IMR-90 (cell line): ENCODE data around the gene CD180. TPM values are rescaled to one million over a fixed set of nuclear protein-coding genes. Genes with fewer than 3 reads are reported as not detected.
A peak's percentile ranks its signal among the peaks of the same experiment; 100 is the strongest.

ENCODE experiments used
- ATAC-seq: fragments of 200-7000 bp; cut with Tn5 transposase; 2 replicates; pipeline ENCODE4 v1.9.1; 2020; ENCODE audit warnings: low read depth, mild to moderate bottlenecking, moderate library complexity
- BruUV-seq: library from RNA; stranded (reverse); fragments of 400-500 nt; replicated peaks from 2 replicates; lab custom pipeline; 2021; lab: Mats Ljungman, UMichigan
- CTCF ChIA-PET: fragments of 300-600 bp; formaldehyde crosslinking; extraction: SDS; loops from one replicate; lab custom pipeline; 2021; ENCODE audit warnings: antibody characterized with exemption; lab: Yijun Ruan, JAX
- POLR2A ChIA-PET: fragments of 300-600 bp; sonication (Branson Sonifier 250); formaldehyde crosslinking; loops from one replicate; lab custom pipeline; 2022; ENCODE audit warnings: antibody characterized with exemption; ENCODE audit not compliant: unreplicated experiment; lab: Charles Lee
- DNase-seq: peaks from one replicate; pipeline ENCODE4 v3.0.0; 2013
- H2AFZ ChIP-seq: replicated peaks from 2 replicates; pipeline ENCODE3; 2013; ENCODE audit warnings: low read length, mild to moderate bottlenecking; ENCODE audit not compliant: poor library complexity
- H2AK5ac ChIP-seq: 2 replicates; pipeline ENCODE4 v1.6.1; 2013; ENCODE audit warnings: low read depth, low read length, inconsistent platforms
- H2AK9ac ChIP-seq: replicated peaks from 2 replicates; pipeline ENCODE3; 2013; ENCODE audit warnings: mild to moderate bottlenecking, low read depth, low read length, moderate library complexity; ENCODE audit not compliant: poor library complexity
- H2BK120ac ChIP-seq: 2 replicates; pipeline ENCODE4 v1.6.1; 2013; ENCODE audit warnings: low read depth, low read length, inconsistent platforms
- H2BK15ac ChIP-seq: 3 replicates; pipeline ENCODE4 v1.6.1; 2013; ENCODE audit warnings: low read depth, low read length, inconsistent platforms
- H2BK20ac ChIP-seq: 2 replicates; pipeline ENCODE4 v1.6.1; 2013; ENCODE audit warnings: low read depth, mild to moderate bottlenecking, inconsistent platforms, low read length, moderate library complexity
- H2BK5ac ChIP-seq: 2 replicates; pipeline ENCODE4 v1.6.1; 2013; ENCODE audit warnings: mild to moderate bottlenecking, low read depth, low read length, inconsistent platforms; ENCODE audit not compliant: poor library complexity, severe bottlenecking
- H3K14ac ChIP-seq: replicated peaks from 2 replicates; pipeline ENCODE4 v1.6.1; 2013; ENCODE audit warnings: low read depth, low read length, inconsistent platforms
- H3K18ac ChIP-seq: 2 replicates; pipeline ENCODE4 v1.6.1; 2013; ENCODE audit warnings: low read depth, low read length, control low read depth
- H3K23ac ChIP-seq: 2 replicates; pipeline ENCODE4 v1.6.1; 2013; ENCODE audit warnings: low read depth, low read length, inconsistent platforms
- H3K27ac ChIP-seq: 2 replicates; pipeline ENCODE4 v1.5.1; 2013; ENCODE audit warnings: mild to moderate bottlenecking, control low read depth, low read length; ENCODE audit not compliant: insufficient read depth
- H3K27me3 ChIP-seq: 2 replicates; pipeline ENCODE4 v1.6.1; 2013; ENCODE audit warnings: low read length; ENCODE audit not compliant: control insufficient read depth, insufficient read depth
- H3K36me3 ChIP-seq: 2 replicates; pipeline ENCODE4 v1.6.1; 2013; ENCODE audit warnings: low read length, mixed read lengths; ENCODE audit not compliant: control insufficient read depth, insufficient read depth
- H3K4ac ChIP-seq: 2 replicates; pipeline ENCODE4 v1.6.1; 2013; ENCODE audit warnings: low read depth, low read length, inconsistent platforms
- H3K4me1 ChIP-seq: 2 replicates; pipeline ENCODE4 v1.6.1; 2013; ENCODE audit warnings: low read length, mixed read lengths; ENCODE audit not compliant: control insufficient read depth, insufficient read depth
- H3K4me2 ChIP-seq: 2 replicates; pipeline ENCODE4 v1.6.1; 2013; ENCODE audit warnings: low read depth, mild to moderate bottlenecking, control low read depth, low read length, moderate library complexity
- H3K4me3 ChIP-seq: 2 replicates; pipeline ENCODE4 v1.5.1; 2013; ENCODE audit warnings: low read depth, mild to moderate bottlenecking, control low read depth, low read length, moderate library complexity; ENCODE audit not compliant: insufficient read depth
- H3K56ac ChIP-seq: 2 replicates; pipeline ENCODE4 v1.6.1; 2013; ENCODE audit warnings: low read length, inconsistent platforms; ENCODE audit not compliant: insufficient read depth; ENCODE audit errors: extremely low read depth
- H3K79me1 ChIP-seq, 2 experiments: 2 replicates each; pipeline ENCODE4 v1.6.1; 2013; ENCODE audit warnings: low read length in 2 of 2, inconsistent platforms in 1 of 2, low read depth in 1 of 2
- H3K9ac ChIP-seq: 2 replicates; pipeline ENCODE4 v1.6.1; 2013; ENCODE audit warnings: low read depth, low read length, control low read depth
- H3K9me1 ChIP-seq: 2 replicates; pipeline ENCODE4 v1.6.1; 2013; ENCODE audit warnings: low read length, inconsistent platforms; ENCODE audit not compliant: insufficient read depth
- H3K9me3 ChIP-seq: 2 replicates; pipeline ENCODE4 v1.6.1; 2013; ENCODE audit warnings: low read length; ENCODE audit not compliant: control insufficient read depth, insufficient read depth
- H4K20me1 ChIP-seq: 2 replicates; pipeline ENCODE4 v1.6.1; 2013; ENCODE audit warnings: low read length, inconsistent platforms; ENCODE audit not compliant: insufficient read depth
- H4K5ac ChIP-seq: 2 replicates; pipeline ENCODE4 v1.6.1; 2013; ENCODE audit warnings: mild to moderate bottlenecking, low read depth, low read length, control low read depth
- H4K8ac ChIP-seq, 2 experiments: 2 replicates each; pipeline ENCODE4 v1.6.1; 2013; ENCODE audit warnings: low read depth in 2 of 2, low read length in 2 of 2, control low read depth in 1 of 2, inconsistent platforms in 1 of 2
- H4K91ac ChIP-seq: 2 replicates; pipeline ENCODE4 v1.6.1; 2013; ENCODE audit warnings: low read depth, low read length, inconsistent platforms; ENCODE audit not compliant: insufficient read depth
- BHLHE40 ChIP-seq: fragments of 150-350 bp; IDR thresholded peaks from 2 replicates; pipeline ENCODE4 v1.6.1; 2016; ENCODE audit warnings: mild to moderate bottlenecking, low read depth, low read length
- CEBPB ChIP-seq: IDR thresholded peaks from 2 replicates; pipeline ENCODE4 v1.6.1; 2012; ENCODE audit warnings: low read depth, low read length, improper control_type of control experiment
- CHD1 ChIP-seq: IDR thresholded peaks from 2 replicates; pipeline ENCODE4 v1.6.1; 2012; ENCODE audit warnings: low read depth, low read length, improper control_type of control experiment
- FOS ChIP-seq: fragments of 150-350 bp; IDR thresholded peaks from 2 replicates; pipeline ENCODE4 v1.6.1; 2016; ENCODE audit warnings: low read depth, low read length
- MAFK ChIP-seq: IDR thresholded peaks from 2 replicates; pipeline ENCODE4 v1.6.1; 2012; ENCODE audit warnings: low read depth, low read length, improper control_type of control experiment
- MAZ ChIP-seq: IDR thresholded peaks from 2 replicates; pipeline ENCODE4 v1.6.1; 2012; ENCODE audit warnings: low read depth, mild to moderate bottlenecking, low read length, improper control_type of control experiment, moderate library complexity, borderline replicate concordance
- MXI1 ChIP-seq: IDR thresholded peaks from 2 replicates; pipeline ENCODE4 v1.6.1; 2012; ENCODE audit warnings: low read depth, mild to moderate bottlenecking, low read length, moderate library complexity, borderline replicate concordance
- NFE2L2 ChIP-seq: fragments of 150-350 bp; IDR thresholded peaks from 2 replicates; pipeline ENCODE4 v1.6.1; 2016; ENCODE audit warnings: low read depth, mild to moderate bottlenecking, low read length
- POLR2A ChIP-seq: IDR thresholded peaks from 2 replicates; pipeline ENCODE4 v1.6.1; 2012; ENCODE audit warnings: mild to moderate bottlenecking, low read depth, low read length
- RAD21 ChIP-seq: IDR thresholded peaks from 2 replicates; pipeline ENCODE4 v1.6.1; 2012; ENCODE audit warnings: low read length, improper control_type of control experiment
- RCOR1 ChIP-seq: IDR thresholded peaks from 2 replicates; pipeline ENCODE4 v1.6.1; 2012; ENCODE audit warnings: mild to moderate bottlenecking, low read length, improper control_type of control experiment; ENCODE audit not compliant: insufficient replicate concordance
- RFX5 ChIP-seq: IDR thresholded peaks from 2 replicates; pipeline ENCODE4 v1.8.0; 2012; ENCODE audit warnings: low read depth, mild to moderate bottlenecking, low read length, moderate library complexity
- SMC3 ChIP-seq: fragments of 150-350 bp; IDR thresholded peaks from 2 replicates; pipeline ENCODE4 v1.6.1; 2016; ENCODE audit warnings: low read depth, mild to moderate bottlenecking, antibody characterized with exemption, low read length, moderate library complexity
- WGBS, 2 experiments: methylation state at CpG; one replicate each; pipeline versions ENCODE4 v1.1.5 to v1.1.7; 2013; ENCODE audit warnings: missing lambda C conversion rate in 2 of 2; ENCODE audit not compliant: insufficient read length in 1 of 2; ENCODE audit errors: extremely low coverage in 2 of 2; 5-methylcytosine and 5-hydroxymethylcytosine counted together
- dilution Hi-C: fragments of 300-500 bp; cut with HindIII; formaldehyde crosslinking; loops from one replicate; pipeline ENCODE4 v1.14.3; 2018; ENCODE audit warnings: low sequenced_read_pairs; ENCODE audit not compliant: unreplicated experiment
- in situ Hi-C: fragments of 300-500 bp; cut with MboI; formaldehyde crosslinking; loops from 3 replicates; pipeline ENCODE4 v1.14.3; 2019; ENCODE audit warnings: low sequenced_read_pairs, inconsistent platforms, mixed read lengths
- intact Hi-C: fragments of 100-400 bp; cut with micrococcal nuclease; formaldehyde crosslinking; loops from 2 replicates; pipeline ENCODE4 v1.10.0; 2022
- polyA plus RNA-seq, 3 experiments: library from polyadenylated mRNA; depleted of rRNA; stranded (reverse); fragments of >200 nt; gene quantifications; 2 replicates each; pipeline ENCODE4 v1.2.3, GENCODE V29; 2012; ENCODE audit warnings: low replicate concordance in 1 of 3
- total RNA-seq: library from RNA; depleted of rRNA; stranded (reverse); fragments of >200 nt; gene quantifications from 2 replicates; pipeline ENCODE4 v1.2.3, GENCODE V29; 2012
- TF ChIP-seq, protein P1 (sequence below): fragments of 150-350 bp; IDR thresholded peaks from 2 replicates; pipeline ENCODE4 v1.6.1; 2017; ENCODE audit warnings: mild to moderate bottlenecking, antibody characterized with exemption, low read length, low read depth
- TF ChIP-seq, protein P2 (sequence below): conservative IDR thresholded peaks from 2 replicates; pipeline ENCODE4 v1.5.1; 2012; ENCODE audit warnings: mild to moderate bottlenecking, low read depth, low read length, improper control_type of control experiment

Gene CD180
- total and polyA plus RNA-seq, 2 of the 4 experiments (the other 2 are of a cell fraction), result not detected

DNA sequence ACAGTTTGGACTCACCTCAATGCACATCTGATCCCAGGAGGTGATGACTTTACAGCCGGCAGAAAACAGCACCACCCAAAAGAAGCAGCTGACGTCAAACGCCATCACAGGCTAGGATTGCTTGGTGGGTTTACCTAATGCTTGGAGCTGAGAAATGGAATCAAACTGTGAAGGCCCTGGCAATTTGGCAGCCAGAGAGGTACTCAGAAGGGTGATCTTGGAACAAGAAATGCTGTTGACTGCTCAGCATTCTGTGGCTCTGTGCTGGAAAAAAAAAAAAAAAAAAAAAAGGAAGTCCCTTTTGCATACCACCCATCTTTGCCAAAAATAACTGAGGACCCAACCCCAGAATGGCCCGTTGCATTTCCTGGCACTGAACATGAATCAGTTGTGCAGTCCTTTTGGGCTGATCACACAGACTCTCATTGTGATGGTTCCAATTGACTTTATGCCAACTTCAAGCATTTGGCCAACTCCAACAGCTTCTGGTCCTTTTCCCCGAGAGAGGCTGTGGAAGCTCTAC, at the start of gene CD180 (continued):
- no peak for TF ChIP-seq MAZ

DNA sequence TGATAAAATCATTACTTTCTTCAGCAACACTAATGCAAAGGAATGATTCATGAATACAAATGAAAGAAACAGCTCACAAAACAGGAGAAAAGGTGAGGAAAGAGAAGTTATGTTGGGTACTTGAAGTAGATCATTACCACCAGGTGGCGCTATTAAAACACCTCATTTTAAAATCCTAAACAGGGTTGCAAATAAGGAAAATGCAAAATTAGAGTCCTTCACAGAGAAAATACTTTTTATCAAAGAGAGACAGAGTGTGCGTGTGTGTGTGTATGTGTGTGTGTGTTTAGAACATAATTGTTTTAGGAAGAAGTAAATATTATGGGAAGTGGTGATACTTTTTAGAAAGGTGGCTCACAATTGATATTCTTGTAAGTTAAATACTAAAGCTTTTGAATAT, 49.5 kb upstream of the CD180 start:
- no TSS peak for BruUV-seq
- dilution Hi-C loops, result no loop called here
- no peak for TF ChIP-seq MAZ
- TF ChIP-seq POLR2A, result no peak
- TF ChIP-seq, protein P1, sequence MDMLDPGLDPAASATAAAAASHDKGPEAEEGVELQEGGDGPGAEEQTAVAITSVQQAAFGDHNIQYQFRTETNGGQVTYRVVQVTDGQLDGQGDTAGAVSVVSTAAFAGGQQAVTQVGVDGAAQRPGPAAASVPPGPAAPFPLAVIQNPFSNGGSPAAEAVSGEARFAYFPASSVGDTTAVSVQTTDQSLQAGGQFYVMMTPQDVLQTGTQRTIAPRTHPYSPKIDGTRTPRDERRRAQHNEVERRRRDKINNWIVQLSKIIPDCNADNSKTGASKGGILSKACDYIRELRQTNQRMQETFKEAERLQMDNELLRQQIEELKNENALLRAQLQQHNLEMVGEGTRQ, result no peak
- TF ChIP-seq RFX5, result no peak
- TF ChIP-seq NFE2L2, result no peak
- peak; percentile 81 for TF ChIP-seq RAD21
- peak; percentile 86 for TF ChIP-seq SMC3
- no peak for TF ChIP-seq MAFK
- TF ChIP-seq RCOR1, result no peak
- TF ChIP-seq CHD1, result no peak
- TF ChIP-seq, protein P2, sequence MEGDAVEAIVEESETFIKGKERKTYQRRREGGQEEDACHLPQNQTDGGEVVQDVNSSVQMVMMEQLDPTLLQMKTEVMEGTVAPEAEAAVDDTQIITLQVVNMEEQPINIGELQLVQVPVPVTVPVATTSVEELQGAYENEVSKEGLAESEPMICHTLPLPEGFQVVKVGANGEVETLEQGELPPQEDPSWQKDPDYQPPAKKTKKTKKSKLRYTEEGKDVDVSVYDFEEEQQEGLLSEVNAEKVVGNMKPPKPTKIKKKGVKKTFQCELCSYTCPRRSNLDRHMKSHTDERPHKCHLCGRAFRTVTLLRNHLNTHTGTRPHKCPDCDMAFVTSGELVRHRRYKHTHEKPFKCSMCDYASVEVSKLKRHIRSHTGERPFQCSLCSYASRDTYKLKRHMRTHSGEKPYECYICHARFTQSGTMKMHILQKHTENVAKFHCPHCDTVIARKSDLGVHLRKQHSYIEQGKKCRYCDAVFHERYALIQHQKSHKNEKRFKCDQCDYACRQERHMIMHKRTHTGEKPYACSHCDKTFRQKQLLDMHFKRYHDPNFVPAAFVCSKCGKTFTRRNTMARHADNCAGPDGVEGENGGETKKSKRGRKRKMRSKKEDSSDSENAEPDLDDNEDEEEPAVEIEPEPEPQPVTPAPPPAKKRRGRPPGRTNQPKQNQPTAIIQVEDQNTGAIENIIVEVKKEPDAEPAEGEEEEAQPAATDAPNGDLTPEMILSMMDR, result peak; percentile 72
- TF ChIP-seq FOS, result no peak
- no peak for TF ChIP-seq CEBPB
- TF ChIP-seq BHLHE40, result no peak
- no peak for TF ChIP-seq MXI1

More for the DNA sequence above, 49.5 kb upstream of the CD180 start:
- no peaks in the 10 kb centered on the region; the same call in 1 of the 2 replicates for H3K9me1 ChIP-seq
- ATAC-seq, result peak; percentile 73
- H3K9me3 ChIP-seq, result no peaks in the 10 kb centered on the region
- H4K20me1 ChIP-seq, result no peaks in the 10 kb centered on the region
- H2BK20ac ChIP-seq, result no peak overlapping the region
- H2BK5ac ChIP-seq, result no peak overlapping the region
- H4K91ac ChIP-seq, result no peak overlapping the region
- ChIA-PET CTCF (interaction anchor here (0.6 to 2.3 kb wide), 9 partner anchors 14 to 1006 kb away, joined by 3 to 19 read pairs (median 3); no protein-coding TSS in a partner anchor), POLR2A (no interaction called here)
- H4K5ac ChIP-seq, result no peak overlapping the region
- H3K56ac ChIP-seq, result no peak overlapping the region
- no peaks in the 10 kb centered on the region for H3K27me3 ChIP-seq
- no peak overlapping the region for H2AK9ac ChIP-seq
- H3K4ac ChIP-seq, result no peak overlapping the region
- no peak overlapping the region for H3K14ac ChIP-seq
- no peak overlapping the region for H4K8ac ChIP-seq
- no peaks in the 10 kb centered on the region for H3K36me3 ChIP-seq
- WGBS, 2 experiments, result 100% methylated on average over 1 of the region's 2 CpGs; no CpG with 5 or more reads in 1 of the 2 experiments
- H2BK15ac ChIP-seq, result no peak overlapping the region
- H3K4me2 ChIP-seq, result no peak overlapping the region
- H3K27ac ChIP-seq, result no peak overlapping the region
- in situ Hi-C loops, result loop anchor here (5.0 to 25.0 kb wide), 2 partner anchors 566 to 1006 kb away; no protein-coding TSS in a partner anchor
- H3K4me3 ChIP-seq, result no peak overlapping the region
- peak; percentile 82 for DNase-seq
- no peak overlapping the region for H2BK120ac ChIP-seq
- no peaks in the 10 kb centered on the region; the same call in 1 of the 2 replicates for H3K4me1 ChIP-seq
- intact Hi-C loops, result loop anchor here (1.0 to 10.0 kb wide), 2 partner anchors 609 to 1006 kb away; no protein-coding TSS in a partner anchor
- H3K23ac ChIP-seq, result no peak overlapping the region
- H3K9ac ChIP-seq, result no peak overlapping the region
- no peaks in the 10 kb centered on the region for H3K79me1 ChIP-seq
- no peak overlapping the region for H3K18ac ChIP-seq
- no peak overlapping the region for H2AK5ac ChIP-seq
- no peak overlapping the region for H2AFZ ChIP-seq
